Measurements from ENCODE around the gene GHITM.
"Not testable (repeated sequence)": the region's sequence is repeated elsewhere in the genome, so short reads cannot be mapped to it uniquely, and the experiment has no call there.

GHITM gene

GRCh38 chr10:84175436-84175835, 36.1 kb downstream of the GHITM start:
- DNase-seq (ENCODE audit: low read depth in 2 of 2, low spot score in 1 of 2), result no peak

DNA sequence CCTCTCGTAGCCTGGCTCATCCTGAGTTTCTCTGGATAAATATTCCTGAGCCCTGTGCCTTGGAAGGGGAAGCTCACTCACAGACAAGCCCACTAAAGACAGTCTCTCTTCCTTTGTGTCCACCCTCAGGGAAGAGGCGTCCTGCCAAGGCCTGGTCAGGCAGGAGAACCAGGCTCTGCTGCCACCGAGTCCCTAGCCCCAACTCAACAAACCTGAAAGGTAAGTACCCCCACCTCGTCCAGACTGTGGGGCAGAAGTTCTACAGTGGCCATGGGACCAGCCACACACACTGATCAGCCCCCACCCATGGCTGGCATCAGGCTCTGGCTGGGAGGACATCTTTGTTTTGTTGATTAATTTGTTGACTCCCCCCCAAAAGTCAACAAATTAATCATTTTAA, 37.0 kb downstream of the GHITM start:
- no peak for DNase-seq (ENCODE audit: low read depth in 2 of 2, low spot score in 1 of 2)

- DNase-seq (ENCODE audit: low read depth in 2 of 2, low spot score in 1 of 2), result no peak
Observed at GRCh38 chr10:84176836-84177474, 37.6 kb downstream of the GHITM start.

DNA sequence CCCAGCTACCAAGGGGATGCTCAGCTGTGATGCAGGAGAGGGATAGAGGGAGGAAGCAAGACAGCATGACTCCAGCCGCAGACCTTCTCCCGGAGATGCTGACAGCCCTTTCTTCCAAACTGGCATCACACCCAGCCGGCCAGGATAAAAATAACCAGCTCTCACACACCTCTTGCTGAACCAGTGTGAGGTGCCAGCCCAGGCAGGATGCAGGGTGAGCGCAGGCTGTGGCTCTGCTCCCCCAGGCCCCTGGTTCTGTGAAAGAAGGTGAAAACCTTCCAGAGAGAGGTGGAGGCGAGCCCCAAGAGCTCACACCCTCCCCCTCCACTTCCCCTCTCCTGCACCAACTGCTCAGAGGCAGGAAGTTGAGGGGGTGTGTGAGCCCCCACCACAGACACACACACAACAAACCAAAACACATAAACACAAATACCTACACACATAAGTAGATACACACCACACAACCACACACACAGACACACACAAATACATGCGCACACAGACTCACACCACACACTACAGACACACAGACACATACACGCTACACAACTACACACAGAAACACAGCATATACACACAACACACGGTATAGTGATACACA, 38.3 kb downstream of the GHITM start:
- DNase-seq (ENCODE audit: low read depth in 2 of 2, low spot score in 1 of 2), result peak in 1 of 2 donors; percentile 30

- no peak for DNase-seq (ENCODE audit: low read depth in 2 of 2, low spot score in 1 of 2)
Observed at GRCh38 chr10:84178160-84178609, 38.9 kb downstream of the GHITM start.

DNA sequence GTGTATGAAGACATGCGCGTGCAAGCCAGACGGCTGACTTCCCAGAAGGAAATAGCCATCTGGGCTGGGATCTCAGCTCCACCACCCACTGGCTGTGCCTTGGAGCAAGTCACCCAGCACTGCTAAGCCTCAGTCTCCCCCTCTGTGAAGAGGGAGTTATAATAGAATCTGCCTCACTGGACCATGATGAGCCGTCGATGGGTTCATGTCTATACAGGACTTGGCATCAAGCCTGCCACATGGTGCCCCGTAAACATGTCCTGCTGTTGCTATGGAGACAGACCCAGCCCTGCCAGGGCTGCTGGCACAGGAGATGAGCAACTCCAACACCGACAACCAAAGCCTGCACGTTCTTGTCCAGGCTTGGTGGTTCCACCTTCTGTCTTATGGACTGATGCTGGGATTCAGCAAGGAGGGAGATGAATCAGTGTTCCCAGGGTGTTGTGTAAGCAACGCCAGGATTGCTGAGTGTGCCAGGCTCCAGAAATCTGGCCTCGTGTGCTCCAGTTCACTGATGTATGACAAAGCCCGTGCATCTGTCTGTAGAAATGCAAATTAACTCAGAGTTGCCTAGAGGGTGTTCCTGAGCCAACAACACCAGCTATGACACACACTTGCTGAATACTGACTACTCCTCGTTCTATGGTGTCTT, 39.9 kb downstream of the GHITM start:
- no peak for DNase-seq (ENCODE audit: low read depth in 2 of 2, low spot score in 1 of 2)

GRCh38 chr10:84180386-84180785, 41.1 kb downstream of the GHITM start:
- DNase-seq (ENCODE audit: low read depth in 2 of 2, low spot score in 1 of 2), result not testable (repeated sequence)

DNA sequence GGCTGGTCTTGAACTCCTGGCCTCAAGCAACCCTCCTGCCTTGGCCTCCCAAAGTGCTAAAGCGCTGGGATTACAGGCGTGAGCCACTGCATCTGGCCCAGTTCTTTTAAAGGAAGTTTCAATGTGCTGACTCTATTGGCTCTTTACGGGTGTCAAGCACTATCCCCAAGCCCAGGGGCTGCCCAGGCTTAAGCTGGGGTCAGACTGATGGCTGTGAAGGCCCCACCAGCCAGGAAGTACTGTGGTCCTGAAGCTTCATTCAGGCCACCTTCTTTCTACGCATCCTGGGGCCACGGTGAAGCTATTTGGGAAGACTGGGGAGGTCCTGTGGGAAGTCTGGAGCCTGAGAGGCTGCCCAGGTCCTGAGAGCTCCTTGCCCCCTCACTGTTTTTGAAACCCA, 42.3 kb downstream of the GHITM start:
- DNase-seq (ENCODE audit: low read depth in 2 of 2, low spot score in 1 of 2), result no peak

- no peak for DNase-seq (ENCODE audit: low read depth in 2 of 2, low spot score in 1 of 2)
Observed at GRCh38 chr10:84184517-84184916, 45.2 kb downstream of the GHITM start.

DNA sequence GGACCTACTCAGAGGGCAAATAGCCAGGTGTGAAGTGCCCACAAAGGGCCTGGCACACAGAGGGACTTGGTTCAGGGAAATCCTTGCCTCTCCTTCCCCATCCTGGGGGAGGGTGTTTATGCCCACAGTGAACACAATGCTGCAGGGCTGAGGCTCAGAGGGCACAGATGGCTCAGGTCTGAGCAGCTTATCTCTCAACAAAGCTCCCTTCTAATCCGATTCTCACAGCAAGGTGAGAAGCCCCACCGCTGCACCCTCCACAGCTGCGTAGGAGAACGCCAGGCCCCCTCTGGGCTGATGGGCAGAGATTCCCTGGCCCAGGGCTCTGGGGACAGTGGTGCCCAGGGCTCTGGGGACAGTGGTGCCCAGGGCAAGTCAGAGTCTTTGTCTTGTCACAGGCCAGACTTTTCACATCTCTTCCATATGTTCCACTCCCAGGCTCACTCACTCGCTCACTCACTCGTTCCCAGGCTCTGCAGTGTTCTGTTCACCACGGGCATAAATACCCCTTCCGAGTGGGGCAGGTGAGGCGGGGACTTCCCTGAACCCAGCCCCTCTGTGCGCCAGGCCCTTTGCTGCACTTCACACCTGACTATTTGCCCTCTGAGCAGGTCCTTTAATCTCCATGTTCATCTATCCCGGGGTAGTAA, 46.3 kb downstream of the GHITM start:
- DNase-seq (ENCODE audit: low read depth in 2 of 2, low spot score in 1 of 2), result no peak

DNA sequence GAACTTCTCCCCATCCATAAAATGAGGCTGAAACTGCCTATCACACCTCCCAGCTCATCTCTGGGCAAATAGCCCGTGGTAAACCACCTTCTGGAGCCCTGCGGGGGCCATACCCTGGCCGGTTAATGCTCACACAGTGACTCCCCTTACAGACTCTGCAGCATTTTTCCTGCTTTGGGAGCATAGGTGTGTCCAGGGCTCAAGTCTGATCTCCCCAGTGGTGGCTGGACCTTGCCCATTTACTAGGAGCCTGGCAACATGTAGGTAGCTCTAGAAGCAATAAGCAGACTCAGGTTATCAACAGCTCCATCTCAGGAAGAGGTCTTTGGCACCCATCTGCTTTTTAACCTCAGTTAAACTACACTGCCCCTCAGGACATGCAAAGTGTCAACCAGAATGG, 49.5 kb downstream of the GHITM start:
- no peak for DNase-seq (ENCODE audit: low read depth in 2 of 2, low spot score in 1 of 2)

DNA sequence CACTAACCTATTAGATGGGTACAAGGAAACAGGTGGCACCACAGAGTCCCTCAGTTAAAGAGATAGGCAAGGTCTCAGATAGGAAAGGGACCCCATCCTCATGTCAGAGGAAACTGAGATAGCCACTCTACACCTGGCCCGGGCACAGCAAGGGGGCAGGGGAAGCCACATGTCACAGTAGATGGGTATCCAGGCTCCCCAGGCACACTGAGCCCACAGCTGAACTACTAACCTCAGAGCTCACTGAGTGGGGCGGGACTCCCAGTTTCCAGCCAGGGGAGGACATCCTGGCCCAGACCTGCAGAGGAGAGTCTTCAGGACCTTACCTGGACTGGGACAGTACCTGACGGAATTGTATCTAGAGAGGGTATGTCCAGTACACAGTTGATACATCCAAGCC, 51.3 kb downstream of the GHITM start:
- DNase-seq (ENCODE audit: low read depth in 2 of 2, low spot score in 1 of 2), result no peak

GRCh38 chr10:84191106-84191505, 51.8 kb downstream of the GHITM start:
- no peak for DNase-seq (ENCODE audit: low read depth in 2 of 2, low spot score in 1 of 2)

DNA sequence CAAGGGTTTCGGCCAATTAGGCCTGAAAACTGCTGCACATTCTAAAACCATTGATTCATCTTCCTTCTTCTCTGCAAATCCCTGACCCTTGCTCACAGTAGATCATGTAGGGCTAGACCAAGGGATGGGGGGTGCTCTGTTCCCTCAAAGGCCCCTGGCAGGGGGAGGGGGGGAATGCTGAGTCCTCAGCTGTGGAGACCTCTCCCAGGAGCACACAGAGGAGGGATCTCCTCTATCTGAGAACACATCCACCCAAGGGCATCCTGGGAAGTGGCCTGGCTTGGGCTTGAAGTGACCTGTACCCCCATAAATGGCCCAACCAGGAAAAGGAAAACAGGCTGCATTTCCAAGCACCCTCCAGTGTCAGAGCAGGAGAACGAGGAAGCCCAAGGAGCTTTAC, 54.0 kb downstream of the GHITM start:
- DNase-seq (ENCODE audit: low read depth in 2 of 2, low spot score in 1 of 2), result no peak

- DNase-seq (ENCODE audit: low read depth in 2 of 2, low spot score in 1 of 2), result no peak
Observed at GRCh38 chr10:84193846-84194423, 54.6 kb downstream of the GHITM start.

- DNase-seq (ENCODE audit: low read depth in 2 of 2, low spot score in 1 of 2), result peak in 1 of 2 donors; percentile 32
Observed at GRCh38 chr10:84194424-84195043, 55.2 kb downstream of the GHITM start, which contains the start of gene CDHR1. Gene CDHR1 (plus strand): TSS chr10:84194537. CDS start chr10:84194761, 224 bp downstream.

DNA sequence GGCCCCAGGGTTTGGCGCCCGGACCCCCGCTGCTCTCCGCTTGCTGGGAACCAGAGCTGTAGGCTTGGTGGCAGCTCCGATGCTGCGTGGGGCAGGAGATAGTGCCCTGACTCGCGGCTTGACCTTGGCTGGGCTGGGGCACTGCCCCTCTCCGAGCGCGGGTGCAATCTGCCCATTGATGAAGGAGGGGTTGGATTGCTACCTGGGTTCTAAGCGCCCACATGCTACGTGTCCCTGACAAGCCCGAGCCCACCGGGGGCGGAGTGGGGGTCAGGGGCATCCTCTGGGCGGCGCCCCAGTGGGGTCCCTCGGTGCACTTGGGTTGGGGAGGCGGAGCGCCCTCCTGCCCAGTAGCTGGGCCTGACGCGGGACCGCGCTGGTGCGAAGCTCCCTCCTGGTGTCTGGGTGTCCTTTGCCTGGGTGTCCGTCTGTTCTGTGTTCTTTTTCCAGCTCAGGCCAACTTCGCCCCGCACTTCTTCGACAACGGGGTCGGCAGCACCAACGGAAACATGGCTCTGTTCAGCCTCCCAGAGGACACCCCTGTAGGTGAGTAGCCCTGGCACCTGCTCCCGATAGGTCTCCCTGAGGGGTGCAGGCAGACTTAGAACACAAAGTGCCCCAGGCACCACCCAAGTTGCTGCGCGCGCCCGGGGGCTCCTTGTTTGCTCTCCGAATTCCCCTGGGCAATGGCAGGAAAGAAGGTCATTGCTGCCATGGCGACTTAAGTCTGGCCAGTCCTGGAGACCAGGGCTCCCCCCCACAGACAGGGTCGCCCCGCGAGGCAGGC, 55.9 kb downstream of the GHITM start:
- DNase-seq (ENCODE audit: low read depth in 2 of 2, low spot score in 1 of 2), result no peak

GRCh38 chr10:84196083-84196482, 56.8 kb downstream of the GHITM start:
- no peak for DNase-seq (ENCODE audit: low read depth in 2 of 2, low spot score in 1 of 2)

DNA sequence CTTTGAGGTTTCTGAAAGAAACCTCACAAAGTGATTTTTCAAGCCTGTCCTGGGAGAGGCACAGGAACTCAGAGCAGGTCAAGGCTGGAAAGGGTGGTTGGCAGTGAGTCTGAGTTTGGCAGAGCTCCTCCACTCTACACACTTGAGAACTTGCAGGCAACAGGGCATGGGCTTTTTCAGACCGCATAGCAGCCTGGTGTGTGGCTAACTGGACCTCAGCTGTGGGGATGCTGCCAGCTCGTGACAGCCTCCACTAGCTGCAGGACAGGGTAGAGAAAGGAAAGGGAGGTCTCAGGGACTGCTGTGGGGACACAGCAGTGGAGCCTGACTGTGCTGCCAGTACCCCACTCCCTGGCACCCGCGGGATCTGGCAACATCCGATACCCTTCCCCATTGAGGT, 57.6 kb downstream of the GHITM start:
- no peak for DNase-seq (ENCODE audit: low read depth in 2 of 2, low spot score in 1 of 2)

DNA sequence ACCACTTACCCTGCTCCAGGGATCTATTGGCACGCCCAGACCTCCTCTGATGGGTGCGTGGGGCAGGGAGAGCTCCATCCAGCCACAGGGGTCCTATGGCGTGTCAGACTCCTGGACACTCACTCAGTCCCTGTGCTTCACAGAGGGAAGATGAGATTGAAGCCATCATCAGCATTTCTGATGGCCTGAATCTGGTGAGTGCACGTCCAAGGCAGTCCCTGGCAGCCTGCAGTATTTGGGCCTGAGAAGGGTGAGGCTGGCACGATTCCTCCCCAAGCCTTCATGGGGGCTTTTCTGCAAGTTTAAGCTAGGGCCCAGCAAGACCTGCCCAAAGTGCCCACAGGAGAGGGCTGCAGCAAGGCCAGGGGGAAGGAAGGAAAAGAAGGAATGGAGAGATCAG, 58.3 kb downstream of the GHITM start:
- DNase-seq (ENCODE audit: low read depth in 2 of 2, low spot score in 1 of 2), result no peak

All from stimulated activated CD8-positive, alpha-beta memory T cell treated with anti-CD3 and anti-CD28 coated beads, Interleukin-4, amount 100 ng/mL, for 4 hours (primary cell).